ENCODE measurements around the gene SCN9A.

The SCN9A gene

GRCh38 chr2:166293984-166294383 lies 81.8 kb downstream of the SCN9A start:
- no peak overlapping the region for H3K9ac ChIP-seq (ENCODE audit: low read depth, low read length)
- no peaks in the 10 kb centered on the region for H3K36me3 ChIP-seq (ENCODE audit: insufficient read depth, low read length)
- no peak overlapping the region for H3K27ac ChIP-seq (ENCODE audit: low read depth, low read length)
- no peak overlapping the region for H3K4me3 ChIP-seq (ENCODE audit: low read length)
- no peaks in the 10 kb centered on the region for H3K9me3 ChIP-seq (ENCODE audit: insufficient read depth, low read depth, low read length)
- no CpG with 5 or more reads among the region's 1 CpG for WGBS
- no peaks in the 10 kb centered on the region for H3K4me1 ChIP-seq (ENCODE audit: insufficient read depth, low read length)
- no peaks in the 10 kb centered on the region for H3K27me3 ChIP-seq (ENCODE audit: insufficient read depth, low read length)

- Histone ChIP-seq H3K9me3 (ENCODE audit: insufficient read depth, low read depth, low read length) (no peaks in the 10 kb centered on the region), H3K4me1 (ENCODE audit: insufficient read depth, low read length) (peaks cover 8% of the 10 kb centered on the region), H3K36me3 (ENCODE audit: insufficient read depth, low read length) (no peaks in the 10 kb centered on the region), H3K9ac (ENCODE audit: low read depth, low read length) (no peak overlapping the region), H3K4me3 (ENCODE audit: low read length) (no peak overlapping the region), H3K27ac (ENCODE audit: low read depth, low read length) (no peak overlapping the region), H3K27me3 (ENCODE audit: insufficient read depth, low read length) (no peaks in the 10 kb centered on the region)
Measured at GRCh38 chr2:166285215-166285614, 90.5 kb downstream of the SCN9A start.

GRCh38 chr2:166284359-166284758 lies 91.4 kb downstream of the SCN9A start:
- H3K27me3 ChIP-seq (ENCODE audit: insufficient read depth, low read length), result no peaks in the 10 kb centered on the region
- no peak overlapping the region for H3K27ac ChIP-seq (ENCODE audit: low read depth, low read length)
- peaks cover 8% of the 10 kb centered on the region for H3K4me1 ChIP-seq (ENCODE audit: insufficient read depth, low read length)
- H3K9ac ChIP-seq (ENCODE audit: low read depth, low read length), result no peak overlapping the region
- no peaks in the 10 kb centered on the region for H3K36me3 ChIP-seq (ENCODE audit: insufficient read depth, low read length)
- no peaks in the 10 kb centered on the region for H3K9me3 ChIP-seq (ENCODE audit: insufficient read depth, low read depth, low read length)
- no peak overlapping the region for H3K4me3 ChIP-seq (ENCODE audit: low read length)
- WGBS, result 94% methylated on average over 9 of the region's 9 CpGs

- Histone ChIP-seq H3K36me3 (ENCODE audit: insufficient read depth, low read length) (no peaks in the 10 kb centered on the region), H3K9me3 (ENCODE audit: insufficient read depth, low read depth, low read length) (no peaks in the 10 kb centered on the region), H3K27ac (ENCODE audit: low read depth, low read length) (no peak overlapping the region), H3K9ac (ENCODE audit: low read depth, low read length) (no peak overlapping the region), H3K4me3 (ENCODE audit: low read length) (no peak overlapping the region), H3K27me3 (ENCODE audit: insufficient read depth, low read length) (no peaks in the 10 kb centered on the region), H3K4me1 (ENCODE audit: insufficient read depth, low read length) (peaks cover 8% of the 10 kb centered on the region)
Measured at GRCh38 chr2:166282154-166282553, 93.6 kb downstream of the SCN9A start.

- H3K27ac ChIP-seq (ENCODE audit: low read depth, low read length), result no peak overlapping the region
- 94% methylated on average over 3 of the region's 4 CpGs for WGBS
- H3K36me3 ChIP-seq (ENCODE audit: insufficient read depth, low read length), result no peaks in the 10 kb centered on the region
- H3K27me3 ChIP-seq (ENCODE audit: insufficient read depth, low read length), result no peaks in the 10 kb centered on the region
- no peaks in the 10 kb centered on the region for H3K9me3 ChIP-seq (ENCODE audit: insufficient read depth, low read depth, low read length)
- no peaks in the 10 kb centered on the region for H3K4me1 ChIP-seq (ENCODE audit: insufficient read depth, low read length)
- no peak overlapping the region for H3K9ac ChIP-seq (ENCODE audit: low read depth, low read length)
- H3K4me3 ChIP-seq (ENCODE audit: low read length), result no peak overlapping the region
Measured at GRCh38 chr2:166278856-166279255, 96.9 kb downstream of the SCN9A start.

GRCh38 chr2:166270376-166270775 lies 105.4 kb downstream of the SCN9A start:
- Histone ChIP-seq H3K27ac (ENCODE audit: low read depth, low read length) (no peak overlapping the region), H3K4me1 (ENCODE audit: insufficient read depth, low read length) (no peaks in the 10 kb centered on the region), H3K4me3 (ENCODE audit: low read length) (no peak overlapping the region), H3K9me3 (ENCODE audit: insufficient read depth, low read depth, low read length) (no peaks in the 10 kb centered on the region), H3K27me3 (ENCODE audit: insufficient read depth, low read length) (no peaks in the 10 kb centered on the region), H3K9ac (ENCODE audit: low read depth, low read length) (no peak overlapping the region), H3K36me3 (ENCODE audit: insufficient read depth, low read length) (no peaks in the 10 kb centered on the region)
- 96% methylated on average over 5 of the region's 6 CpGs for WGBS

GRCh38 chr2:166269322-166269721 lies 106.4 kb downstream of the SCN9A start:
- Histone ChIP-seq H3K36me3 (ENCODE audit: insufficient read depth, low read length) (no peaks in the 10 kb centered on the region), H3K4me1 (ENCODE audit: insufficient read depth, low read length) (no peaks in the 10 kb centered on the region), H3K27me3 (ENCODE audit: insufficient read depth, low read length) (no peaks in the 10 kb centered on the region), H3K27ac (ENCODE audit: low read depth, low read length) (no peak overlapping the region), H3K9me3 (ENCODE audit: insufficient read depth, low read depth, low read length) (no peaks in the 10 kb centered on the region), H3K9ac (ENCODE audit: low read depth, low read length) (no peak overlapping the region), H3K4me3 (ENCODE audit: low read length) (no peak overlapping the region)

GRCh38 chr2:166257859-166258258 lies 117.9 kb downstream of the SCN9A start:
- H3K4me1 ChIP-seq (ENCODE audit: insufficient read depth, low read length), result no peaks in the 10 kb centered on the region
- H3K36me3 ChIP-seq (ENCODE audit: insufficient read depth, low read length), result no peaks in the 10 kb centered on the region
- H3K27ac ChIP-seq (ENCODE audit: low read depth, low read length), result no peak overlapping the region
- H3K9me3 ChIP-seq (ENCODE audit: insufficient read depth, low read depth, low read length), result no peaks in the 10 kb centered on the region
- H3K27me3 ChIP-seq (ENCODE audit: insufficient read depth, low read length), result no peaks in the 10 kb centered on the region
- no peak overlapping the region for H3K4me3 ChIP-seq (ENCODE audit: low read length)
- H3K9ac ChIP-seq (ENCODE audit: low read depth, low read length), result no peak overlapping the region

GRCh38 chr2:166256896-166257295 lies 118.8 kb downstream of the SCN9A start:
- no peak overlapping the region for H3K27ac ChIP-seq (ENCODE audit: low read depth, low read length)
- no peak overlapping the region for H3K4me3 ChIP-seq (ENCODE audit: low read length)

GRCh38 chr2:166249318-166249717 lies 126.4 kb downstream of the SCN9A start:
- Histone ChIP-seq H3K4me3 (ENCODE audit: low read length) (no peak overlapping the region), H3K27me3 (ENCODE audit: insufficient read depth, low read length) (no peaks in the 10 kb centered on the region), H3K4me1 (ENCODE audit: insufficient read depth, low read length) (no peaks in the 10 kb centered on the region), H3K9ac (ENCODE audit: low read depth, low read length) (no peak overlapping the region), H3K27ac (ENCODE audit: low read depth, low read length) (no peak overlapping the region), H3K9me3 (ENCODE audit: insufficient read depth, low read depth, low read length) (no peaks in the 10 kb centered on the region), H3K36me3 (ENCODE audit: insufficient read depth, low read length) (no peaks in the 10 kb centered on the region)
- 94% methylated on average over 1 of the region's 1 CpG for WGBS

More at GRCh38 chr2:166256896-166257295, 118.8 kb downstream of the SCN9A start:
- Histone ChIP-seq H3K27me3 (ENCODE audit: insufficient read depth, low read length) (no peaks in the 10 kb centered on the region), H3K4me1 (ENCODE audit: insufficient read depth, low read length) (no peaks in the 10 kb centered on the region), H3K9ac (ENCODE audit: low read depth, low read length) (no peak overlapping the region), H3K36me3 (ENCODE audit: insufficient read depth, low read length) (no peaks in the 10 kb centered on the region), H3K9me3 (ENCODE audit: insufficient read depth, low read depth, low read length) (no peaks in the 10 kb centered on the region)
- WGBS, result no CpG with 5 or more reads among the region's 1 CpG

GRCh38 chr2:166246901-166247300 lies 128.8 kb downstream of the SCN9A start:
- Histone ChIP-seq H3K27ac (ENCODE audit: low read depth, low read length) (no peak overlapping the region), H3K27me3 (ENCODE audit: insufficient read depth, low read length) (no peaks in the 10 kb centered on the region), H3K9me3 (ENCODE audit: insufficient read depth, low read depth, low read length) (no peaks in the 10 kb centered on the region), H3K4me3 (ENCODE audit: low read length) (no peak overlapping the region), H3K4me1 (ENCODE audit: insufficient read depth, low read length) (no peaks in the 10 kb centered on the region), H3K36me3 (ENCODE audit: insufficient read depth, low read length) (no peaks in the 10 kb centered on the region), H3K9ac (ENCODE audit: low read depth, low read length) (no peak overlapping the region)
- WGBS, result no CpG with 5 or more reads among the region's 1 CpG

GRCh38 chr2:166242309-166242708 lies 133.4 kb downstream of the SCN9A start:
- H3K9ac ChIP-seq (ENCODE audit: low read depth, low read length), result no peak overlapping the region
- H3K4me3 ChIP-seq (ENCODE audit: low read length), result no peak overlapping the region
- H3K27me3 ChIP-seq (ENCODE audit: insufficient read depth, low read length), result no peaks in the 10 kb centered on the region
- H3K9me3 ChIP-seq (ENCODE audit: insufficient read depth, low read depth, low read length), result no peaks in the 10 kb centered on the region
- H3K4me1 ChIP-seq (ENCODE audit: insufficient read depth, low read length), result no peaks in the 10 kb centered on the region
- no peaks in the 10 kb centered on the region for H3K36me3 ChIP-seq (ENCODE audit: insufficient read depth, low read length)
- no peak overlapping the region for H3K27ac ChIP-seq (ENCODE audit: low read depth, low read length)
